OCI-M1 (cell line): ENCODE data around the gene FAM216A.
"Not testable (repeated sequence)": the region's sequence is repeated elsewhere in the genome, so short reads cannot be mapped to it uniquely, and the experiment has no call there.

Source experiments
- DNase-seq: peaks from one replicate; lab custom pipeline; 2025; lab: John Stamatoyannopoulos, UW

The FAM216A gene, protein sequence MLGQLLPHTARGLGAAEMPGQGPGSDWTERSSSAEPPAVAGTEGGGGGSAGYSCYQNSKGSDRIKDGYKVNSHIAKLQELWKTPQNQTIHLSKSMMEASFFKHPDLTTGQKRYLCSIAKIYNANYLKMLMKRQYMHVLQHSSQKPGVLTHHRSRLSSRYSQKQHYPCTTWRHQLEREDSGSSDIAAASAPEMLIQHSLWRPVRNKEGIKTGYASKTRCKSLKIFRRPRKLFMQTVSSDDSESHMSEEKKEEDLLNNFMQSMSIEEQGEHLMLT

DNA sequence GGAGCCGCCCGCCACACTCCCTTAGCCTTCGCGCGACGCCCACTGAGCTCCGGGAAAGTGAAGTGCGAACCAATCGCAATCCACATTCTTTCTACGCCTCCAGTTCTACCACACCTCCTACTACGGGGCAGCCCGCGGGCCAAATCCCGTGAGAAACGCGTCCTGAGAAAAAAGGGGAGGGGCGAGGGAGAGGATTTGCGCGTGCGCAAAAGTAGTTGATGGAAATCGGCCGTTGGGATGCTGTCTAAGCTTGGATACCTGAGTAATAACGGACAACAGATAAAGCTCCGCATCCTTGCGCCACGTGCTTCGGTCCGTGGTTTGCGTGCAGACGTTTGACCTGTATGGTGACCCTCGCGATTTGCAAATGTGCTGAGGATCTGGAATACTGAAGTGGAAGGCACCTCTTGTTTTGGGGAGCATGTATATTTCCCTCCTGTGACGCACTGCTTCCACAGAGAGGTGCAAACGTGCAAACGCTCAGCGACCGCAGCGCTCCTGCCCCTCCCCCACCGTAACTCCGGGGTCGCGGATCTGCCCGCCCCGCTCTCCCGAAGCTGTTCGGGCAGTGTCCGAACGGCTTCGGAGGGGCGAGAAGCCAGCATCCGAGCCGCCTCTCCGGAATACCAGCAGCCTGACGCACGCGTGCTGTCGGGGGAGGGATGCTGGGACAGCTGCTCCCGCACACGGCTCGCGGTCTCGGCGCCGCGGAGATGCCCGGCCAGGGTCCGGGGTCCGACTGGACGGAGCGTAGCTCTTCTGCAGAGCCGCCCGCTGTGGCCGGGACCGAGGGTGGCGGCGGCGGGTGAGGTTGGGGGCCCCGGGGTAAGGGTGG lies at the start of gene FAM216A, which contains the start of gene GPN3:
TSS of gene FAM216A (plus strand) at position 632 of the 835 bp plus-strand sequence. CDS start at position 663, 31 bp downstream.
TSS of gene GPN3 (minus strand) at position 44 of the 835 bp plus-strand sequence. CDS start 54 bp downstream, outside the sequence.
- DNase-seq: peak; percentile 99

DNA sequence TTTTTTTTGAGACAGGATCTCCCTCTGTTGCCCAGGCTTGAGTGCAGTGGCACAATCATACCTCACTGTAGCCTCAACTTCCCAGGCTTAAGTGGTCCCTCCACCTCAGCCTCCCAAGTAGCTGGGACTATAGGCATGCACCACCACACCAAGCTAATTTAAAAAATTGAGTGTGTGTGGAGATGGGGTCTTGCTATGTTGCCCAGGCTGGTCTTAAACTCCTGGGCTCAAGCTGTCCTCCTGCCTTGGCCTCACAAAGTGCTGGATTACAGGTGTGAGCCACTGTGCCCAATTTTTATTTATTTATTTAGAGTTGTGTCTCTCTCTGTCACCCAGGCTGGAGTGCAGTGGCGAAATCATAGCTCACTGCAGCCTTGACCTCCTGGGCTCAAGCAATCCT lies 48.0 kb upstream of the FAM216A start:
- DNase-seq: not testable (repeated sequence)

DNA sequence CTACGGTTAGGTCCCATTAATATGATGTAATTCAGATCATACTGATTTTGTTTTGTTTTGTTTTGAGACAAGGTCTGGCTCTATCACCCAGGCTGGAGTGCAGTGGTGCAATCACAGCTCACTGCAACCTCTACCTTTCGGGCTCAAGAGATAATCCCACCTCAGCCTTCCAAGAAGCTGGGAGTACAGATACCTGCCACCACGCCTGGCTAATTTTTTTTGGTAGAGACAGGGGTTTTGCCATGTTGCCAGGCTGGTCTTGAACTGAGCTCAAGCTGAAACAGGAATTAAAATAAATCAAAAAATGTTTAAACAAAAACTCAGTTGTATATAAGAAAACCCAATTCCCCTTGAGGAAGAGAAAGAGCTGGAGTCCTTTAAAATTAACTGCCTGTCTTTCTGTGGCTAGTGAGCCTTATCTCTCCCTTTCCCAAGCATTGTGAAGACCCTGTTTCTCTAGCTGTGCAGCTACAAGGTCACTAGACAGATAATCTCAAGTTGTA lies 47.4 kb upstream of the FAM216A start:
- peak; percentile 88 for DNase-seq

DNA sequence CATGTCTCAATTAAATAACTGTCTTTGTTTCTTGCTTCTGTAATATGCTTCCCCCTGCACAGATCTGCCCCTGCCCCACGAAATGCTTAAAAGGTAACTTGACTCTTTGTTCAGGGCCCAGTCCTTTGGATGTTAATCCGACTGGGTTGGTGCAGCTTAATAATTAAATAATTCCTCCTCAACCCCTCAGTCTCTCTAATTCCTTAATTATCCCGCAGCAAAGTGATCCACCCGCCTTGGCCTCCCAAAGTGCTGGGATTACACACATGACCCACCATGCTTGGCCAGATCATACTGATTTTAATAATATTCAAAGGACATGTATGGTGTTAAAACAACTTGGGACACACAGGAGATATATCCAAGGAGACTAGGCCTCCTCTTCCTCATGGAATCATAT lies 46.9 kb upstream of the FAM216A start:
- DNase-seq: no peak

DNA sequence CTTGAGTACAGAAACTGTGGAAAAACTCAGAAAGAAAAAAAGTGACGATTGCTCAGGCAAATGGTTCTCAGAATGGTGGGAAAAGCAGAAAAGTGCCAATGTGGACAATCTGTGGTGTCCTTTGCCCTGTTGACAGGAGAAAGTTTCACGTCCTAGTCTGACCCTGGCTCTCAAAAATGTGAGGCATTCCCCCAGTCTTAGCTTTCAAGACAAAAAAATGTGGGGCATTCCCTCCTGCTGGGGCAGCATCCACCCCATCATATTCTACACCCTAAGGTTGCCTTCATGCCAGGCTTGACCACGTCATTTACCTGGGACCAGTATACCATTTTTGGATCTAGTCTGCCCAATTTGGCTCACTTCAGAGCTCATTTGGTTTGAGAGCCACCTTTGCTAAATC lies 44.4 kb upstream of the FAM216A start:
- no peak for DNase-seq

DNA sequence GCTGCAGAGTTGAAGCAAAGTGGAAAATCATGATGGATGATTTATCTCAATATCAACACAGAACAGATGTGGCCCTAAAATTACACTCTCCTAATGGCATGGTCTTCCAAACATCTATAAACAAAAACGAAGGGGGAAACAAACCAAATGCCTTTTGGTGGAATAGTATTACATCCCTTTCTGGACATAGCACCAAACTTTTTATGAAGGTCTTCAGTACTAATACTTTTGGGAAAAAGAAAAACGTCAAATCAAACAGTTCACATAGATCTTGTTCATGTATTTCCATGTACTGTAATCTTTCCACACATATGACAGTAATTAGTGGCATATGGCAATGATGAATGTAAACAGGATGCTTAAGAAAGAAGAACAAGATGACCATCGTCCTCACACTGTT lies 42.2 kb upstream of the FAM216A start:
- no peak for DNase-seq

DNA sequence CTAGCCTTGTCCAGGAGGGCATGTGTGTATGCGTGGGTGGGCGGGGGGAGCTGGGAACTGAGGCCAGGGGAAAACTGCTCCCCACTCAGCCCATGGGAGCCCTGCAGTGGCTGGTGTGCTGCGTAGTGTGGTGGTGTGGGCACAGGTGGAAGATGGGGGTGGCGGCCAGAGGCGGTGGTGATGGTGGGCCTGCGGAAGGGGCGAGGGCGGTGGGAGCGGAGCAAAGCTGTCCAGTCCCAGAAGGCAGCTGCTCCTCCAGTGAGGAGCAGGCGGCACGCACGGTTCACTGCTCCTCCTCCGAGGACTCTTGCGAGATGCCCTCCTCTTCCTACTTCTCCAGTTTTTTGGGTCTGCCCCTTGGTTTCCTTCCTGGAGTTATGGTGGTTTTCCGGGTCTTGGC lies 39.0 kb upstream of the FAM216A start:
- DNase-seq: not testable (repeated sequence)

DNA sequence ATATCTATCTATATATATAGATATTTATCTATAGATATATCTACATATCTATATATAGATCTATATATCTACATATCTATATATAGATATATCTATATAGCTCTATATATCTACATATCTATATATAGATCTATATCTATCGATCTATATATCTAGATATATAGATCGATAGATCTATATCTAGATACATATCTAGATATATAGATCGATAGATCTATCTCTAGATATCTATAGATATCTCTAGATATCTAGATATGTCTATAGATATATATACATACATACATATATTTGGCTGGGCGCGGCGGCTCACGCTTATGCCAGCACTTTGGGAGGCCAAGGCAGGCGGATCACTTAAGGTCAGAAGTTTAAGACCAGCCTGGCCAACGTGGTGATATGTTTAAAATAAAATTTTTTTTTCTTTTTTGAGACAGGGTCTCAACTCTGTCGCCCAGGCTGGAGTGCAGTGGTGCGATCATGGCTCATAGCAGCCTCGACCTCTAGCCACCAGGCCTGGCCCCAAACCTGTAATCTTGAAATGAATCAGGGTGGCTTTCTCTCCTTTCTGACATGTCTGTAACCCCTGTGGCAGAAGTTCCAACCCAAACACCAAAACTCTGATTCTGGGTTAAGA lies 36.6 kb upstream of the FAM216A start:
- DNase-seq: no peak

DNA sequence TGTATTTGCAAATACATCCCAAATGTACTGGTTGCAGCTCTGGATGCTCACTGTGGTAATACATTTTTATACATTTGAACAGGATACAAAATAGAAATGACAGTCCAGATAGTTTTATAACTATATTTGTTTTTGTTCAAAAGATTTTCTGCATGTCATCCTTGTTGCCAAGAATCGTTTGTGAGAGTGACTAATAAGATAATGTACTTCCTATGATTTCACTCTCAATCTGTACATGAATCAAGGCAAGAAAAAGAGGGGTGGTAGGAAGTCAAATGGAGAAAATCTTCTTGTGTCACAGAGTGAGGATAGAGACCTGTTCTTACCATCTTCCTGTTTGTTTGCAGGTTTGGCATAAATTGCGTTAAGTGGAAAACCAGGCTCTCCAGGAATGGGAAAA lies 32.4 kb upstream of the FAM216A start:
- no peak for DNase-seq

DNA sequence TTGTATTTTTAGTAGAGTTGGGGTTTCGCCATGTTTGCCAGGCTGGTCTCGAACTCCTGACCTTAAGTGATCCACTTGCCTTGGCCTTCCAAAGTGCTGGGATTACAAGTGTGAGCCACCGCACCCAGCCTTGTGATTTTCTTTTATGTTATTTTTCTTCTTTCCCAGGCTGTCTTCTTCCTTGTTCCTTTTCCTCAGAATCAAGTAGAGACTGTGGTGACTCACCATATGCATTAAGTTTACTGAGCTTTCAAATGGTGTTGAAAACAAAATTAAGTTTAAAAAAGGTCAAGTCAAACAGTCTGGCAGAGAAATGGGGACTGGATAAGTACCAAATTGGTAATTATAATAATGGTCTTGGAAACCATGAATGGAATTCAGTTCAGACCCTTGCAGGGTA lies 24.2 kb upstream of the FAM216A start:
- DNase-seq: no peak

DNA sequence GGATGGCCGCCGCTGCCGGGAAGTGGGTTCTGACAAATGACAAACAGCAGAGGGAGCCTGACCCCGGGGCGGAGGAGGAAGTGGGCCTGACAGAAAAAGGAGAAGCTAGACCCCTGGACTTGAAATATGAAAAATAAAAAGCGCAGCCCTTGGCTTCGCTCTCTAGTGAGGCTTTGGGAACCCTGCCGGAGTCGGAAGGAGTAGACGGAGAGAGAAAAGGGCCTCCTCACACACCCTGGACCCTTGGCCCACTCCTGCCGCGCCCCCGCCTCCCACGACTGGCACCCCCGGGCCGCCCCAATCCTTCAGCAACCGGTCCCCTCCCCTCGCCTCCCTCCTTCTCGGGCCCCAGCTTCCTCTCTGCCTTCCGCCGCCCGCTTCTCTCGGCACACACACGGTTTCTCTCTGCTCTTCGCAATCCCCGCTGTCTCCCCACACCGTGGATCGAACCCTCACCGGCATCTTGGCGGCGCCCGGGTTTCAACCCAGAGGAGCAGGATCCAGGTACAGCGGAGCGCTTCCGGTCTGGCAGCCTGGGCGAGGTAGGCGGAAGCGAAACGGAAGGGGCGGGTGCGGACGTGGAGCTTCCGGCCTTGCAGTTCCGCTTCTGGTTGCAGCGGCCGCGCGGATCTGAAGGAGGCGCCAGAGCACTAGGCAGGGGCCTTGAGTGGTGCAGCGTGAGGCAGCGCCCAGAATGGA lies 18.7 kb upstream of the FAM216A start, which contains the start of gene ARPC3:
TSS of gene ARPC3 (minus strand) at position 539 of the 699 bp plus-strand sequence. CDS start at position 462, 77 bp downstream.
- DNase-seq: peak; percentile 97

DNA sequence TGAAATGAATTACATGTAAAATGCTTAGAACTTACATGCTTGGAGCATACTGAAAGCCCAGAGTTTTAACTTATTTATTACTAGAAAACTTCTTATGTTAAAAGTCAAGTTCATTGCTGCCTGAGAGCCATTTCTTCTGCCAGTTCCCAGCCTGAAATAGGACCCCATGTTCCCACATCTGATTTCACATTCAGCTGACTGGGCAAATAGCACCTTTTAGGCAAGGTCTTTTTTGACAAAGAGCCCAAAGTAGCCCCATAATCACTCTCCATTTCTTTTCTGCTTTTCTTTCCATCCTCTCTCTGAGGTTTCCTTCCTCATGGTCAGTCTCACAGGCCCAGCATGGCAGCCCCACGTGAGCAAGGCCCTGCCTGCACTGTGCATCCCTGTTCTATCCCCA lies 17.4 kb upstream of the FAM216A start:
- DNase-seq: no peak

DNA sequence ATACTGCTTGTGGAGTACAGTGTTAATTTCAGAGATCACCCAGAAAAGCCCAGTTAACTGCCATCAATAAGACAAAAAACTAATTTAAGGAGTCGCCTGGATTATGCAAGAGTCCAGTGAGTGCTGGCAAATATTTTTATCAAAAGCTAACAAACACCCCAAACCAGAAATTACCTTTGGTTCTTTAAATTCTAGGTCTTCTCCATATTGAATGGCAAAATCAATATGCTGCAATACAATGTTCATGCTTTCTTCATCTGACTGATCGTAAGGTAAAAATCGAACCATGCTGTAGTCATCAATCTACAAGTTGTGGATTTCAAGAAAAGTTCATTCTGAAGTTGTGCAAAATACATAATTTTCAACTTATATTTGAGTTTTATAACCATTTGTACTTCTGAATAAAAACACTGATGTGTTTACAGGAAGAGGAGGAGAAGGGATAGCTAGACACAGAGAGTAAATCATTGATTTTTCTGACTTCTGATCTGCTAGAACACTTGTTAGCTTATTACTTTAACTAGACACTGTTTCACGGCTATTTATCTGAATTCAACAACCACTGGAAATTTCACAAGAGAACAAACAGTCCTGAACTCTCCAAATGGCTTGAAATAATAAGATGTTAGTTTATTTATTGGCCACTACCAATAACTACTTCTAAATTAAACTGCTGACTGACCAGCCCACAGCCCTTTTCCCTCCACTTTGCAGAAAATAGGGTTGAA lies 14.9 kb upstream of the FAM216A start:
- DNase-seq: no peak

DNA sequence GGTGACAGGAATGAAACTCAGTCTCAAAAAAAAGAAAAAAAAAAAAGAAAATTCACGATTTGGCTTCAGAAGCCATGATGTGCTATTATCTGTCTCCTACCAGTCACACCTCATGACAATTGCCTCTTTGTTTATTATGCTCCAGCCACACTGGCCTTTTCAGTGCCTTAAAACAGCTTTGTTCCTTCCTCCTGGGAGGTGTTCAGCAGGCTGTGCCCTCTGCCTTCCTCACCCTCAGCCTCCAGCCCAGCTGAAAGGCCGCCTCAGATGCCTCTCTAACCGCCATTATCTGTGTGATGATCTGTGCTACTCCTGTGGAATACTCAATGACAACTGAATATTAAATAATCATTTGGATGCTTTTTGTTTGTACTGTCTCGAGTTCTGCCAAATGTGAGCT lies 9.9 kb upstream of the FAM216A start:
- DNase-seq: no peak

DNA sequence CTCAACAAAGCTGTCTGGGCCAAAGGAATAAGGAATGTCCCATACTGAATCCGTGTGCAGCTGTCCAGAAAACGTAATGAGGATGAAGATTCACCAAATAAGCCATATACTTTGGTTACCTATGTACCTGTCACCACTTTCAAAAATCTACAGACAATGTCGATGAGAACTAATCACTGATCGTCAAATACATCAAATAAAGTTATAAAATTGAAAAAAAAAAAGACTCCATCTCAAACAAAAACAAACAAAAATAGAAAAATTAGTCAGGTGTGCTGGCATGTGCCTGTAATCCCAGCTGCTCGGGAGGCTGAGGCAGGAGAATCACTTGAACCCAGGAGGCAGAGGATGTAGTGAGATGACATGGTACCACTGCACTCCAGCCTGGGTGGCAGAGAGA lies 7.5 kb upstream of the FAM216A start:
- not testable (repeated sequence) for DNase-seq

DNA sequence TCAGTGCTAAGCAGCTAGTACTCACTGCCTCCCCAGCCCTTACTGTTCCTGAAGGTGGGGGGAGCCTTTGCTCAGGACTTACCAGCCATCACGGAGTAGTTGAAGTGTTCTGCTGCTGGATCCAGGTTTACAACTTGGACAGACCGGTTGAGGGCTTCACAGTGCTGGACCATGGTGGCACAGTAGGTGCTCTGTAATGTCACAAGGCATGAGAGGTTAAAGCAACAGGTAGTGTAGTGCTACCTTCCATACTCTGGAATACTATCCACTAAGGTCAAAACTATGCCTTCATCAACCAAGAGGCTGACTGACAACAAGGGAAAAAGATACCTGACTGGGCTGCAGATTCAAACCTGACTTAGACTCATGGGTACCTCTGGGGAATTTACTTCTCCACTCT lies 3.6 kb upstream of the FAM216A start:
- DNase-seq: no peak

DNA sequence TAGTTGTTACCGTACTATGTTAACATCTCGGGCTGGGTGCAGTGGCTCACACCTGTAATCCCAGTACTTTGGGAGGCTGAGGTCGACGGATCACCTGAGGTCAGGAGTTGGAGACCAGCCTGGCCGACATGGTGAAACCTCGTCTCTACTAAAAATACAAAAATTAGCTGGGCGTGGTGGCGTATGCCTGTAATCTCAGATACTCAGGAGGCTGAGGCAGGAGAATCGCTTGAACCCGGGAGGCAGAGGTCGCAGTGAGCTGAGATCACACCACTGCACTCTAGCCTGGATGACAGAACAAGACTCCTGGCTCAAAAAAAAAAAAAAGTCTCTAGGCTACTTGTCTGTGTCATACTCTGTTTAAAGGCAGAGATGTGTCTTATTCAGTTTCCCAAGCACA lies 2.9 kb upstream of the FAM216A start:
- not testable (repeated sequence) for DNase-seq

DNA sequence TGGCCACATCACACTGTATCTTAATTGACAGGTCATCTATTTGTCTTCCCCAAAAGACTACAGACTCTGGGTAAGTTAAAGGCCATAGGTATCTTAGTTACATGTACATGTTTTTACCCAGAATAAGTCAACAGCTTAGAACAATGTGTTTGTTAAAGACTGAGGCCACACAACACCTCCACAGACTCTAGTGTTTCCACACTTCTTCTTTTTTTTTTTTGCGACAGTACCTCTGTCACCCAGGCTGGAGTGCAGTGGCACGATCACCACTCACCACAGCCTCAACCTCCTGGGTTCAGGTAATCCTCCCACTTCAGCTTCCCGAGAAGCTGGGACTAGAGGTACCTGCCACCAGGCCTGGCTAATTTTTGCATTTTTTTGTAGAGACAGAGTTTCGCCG lies 1.9 kb upstream of the FAM216A start:
- DNase-seq: peak; percentile 46

DNA sequence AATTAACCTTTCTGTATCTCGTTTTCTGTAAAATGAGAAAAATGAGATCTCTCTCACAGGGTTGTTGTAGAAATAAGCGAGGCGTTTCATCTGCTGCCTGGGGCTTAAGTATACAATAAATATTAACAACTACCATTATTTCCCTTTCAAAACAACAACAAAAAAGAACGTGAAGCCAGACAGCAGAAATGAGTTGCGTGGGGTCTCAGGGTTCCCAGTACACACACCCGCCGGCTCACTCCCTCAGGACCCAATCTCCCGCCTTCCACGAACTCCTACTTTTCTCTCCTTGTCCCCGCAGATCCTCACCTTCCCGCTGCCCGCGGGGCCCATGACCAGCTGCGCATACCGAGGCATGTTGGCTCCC lies 815 bp upstream of the FAM216A start:
- DNase-seq: no peak

DNA sequence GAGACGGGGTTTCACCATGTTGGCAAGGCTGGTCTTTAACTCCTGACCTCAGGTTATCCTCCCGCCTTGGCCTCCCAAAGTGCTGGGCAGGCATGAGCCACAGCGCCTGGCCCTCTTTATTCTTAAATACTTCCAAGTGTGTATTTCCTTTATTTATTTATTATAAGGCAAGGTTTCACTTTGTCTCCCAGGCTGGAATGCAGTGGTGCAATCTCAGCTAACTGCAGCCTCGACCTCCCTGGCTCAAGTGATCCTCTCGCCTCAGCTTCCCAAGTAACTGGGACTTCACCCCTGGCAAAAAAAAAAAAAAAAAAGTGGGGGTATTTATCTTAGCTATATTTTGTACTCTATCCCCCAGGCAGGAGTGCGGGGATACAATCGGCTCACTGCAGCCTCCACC lies 6.8 kb downstream of the FAM216A start:
- DNase-seq: no peak

DNA sequence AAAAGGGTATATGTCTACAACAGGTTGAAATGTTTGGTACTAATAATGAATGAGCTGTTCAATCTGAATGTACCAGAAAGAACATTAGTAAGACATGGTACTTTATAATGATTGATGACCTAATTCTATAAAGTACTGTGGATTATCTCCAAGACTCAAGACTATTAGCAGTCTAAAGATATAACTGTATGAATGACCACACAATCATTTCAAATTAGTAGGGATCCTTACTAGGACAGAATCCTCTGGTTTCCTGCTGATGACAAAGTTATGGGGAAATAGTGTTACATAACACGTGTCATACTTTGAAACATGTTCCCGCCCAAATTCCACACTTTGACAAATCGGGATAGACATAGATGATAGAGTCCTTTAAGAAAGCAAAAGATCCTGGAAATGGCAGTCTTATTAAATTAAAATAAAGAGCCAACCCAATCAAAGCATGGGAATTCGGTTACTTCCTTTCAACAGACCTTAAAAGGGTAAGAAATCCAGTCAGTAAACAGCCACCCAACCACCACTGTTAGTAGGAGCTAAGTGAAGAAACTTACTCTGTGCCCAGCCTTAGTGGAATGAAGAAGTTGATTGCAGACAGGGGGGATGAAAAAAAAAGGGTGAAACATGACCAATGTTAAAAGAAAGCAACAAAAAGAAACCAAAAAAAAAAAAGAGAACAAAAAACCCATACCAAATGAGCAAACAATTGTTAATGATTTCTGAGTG lies 30.5 kb downstream of the FAM216A start:
- DNase-seq: peak; percentile 69
